ENCODE data around the gene TMEM92.
"Not testable (repeated sequence)": the region's sequence is repeated elsewhere in the genome, so short reads cannot be mapped to it uniquely, and the experiment has no call there.

The TMEM92 gene

DNA sequence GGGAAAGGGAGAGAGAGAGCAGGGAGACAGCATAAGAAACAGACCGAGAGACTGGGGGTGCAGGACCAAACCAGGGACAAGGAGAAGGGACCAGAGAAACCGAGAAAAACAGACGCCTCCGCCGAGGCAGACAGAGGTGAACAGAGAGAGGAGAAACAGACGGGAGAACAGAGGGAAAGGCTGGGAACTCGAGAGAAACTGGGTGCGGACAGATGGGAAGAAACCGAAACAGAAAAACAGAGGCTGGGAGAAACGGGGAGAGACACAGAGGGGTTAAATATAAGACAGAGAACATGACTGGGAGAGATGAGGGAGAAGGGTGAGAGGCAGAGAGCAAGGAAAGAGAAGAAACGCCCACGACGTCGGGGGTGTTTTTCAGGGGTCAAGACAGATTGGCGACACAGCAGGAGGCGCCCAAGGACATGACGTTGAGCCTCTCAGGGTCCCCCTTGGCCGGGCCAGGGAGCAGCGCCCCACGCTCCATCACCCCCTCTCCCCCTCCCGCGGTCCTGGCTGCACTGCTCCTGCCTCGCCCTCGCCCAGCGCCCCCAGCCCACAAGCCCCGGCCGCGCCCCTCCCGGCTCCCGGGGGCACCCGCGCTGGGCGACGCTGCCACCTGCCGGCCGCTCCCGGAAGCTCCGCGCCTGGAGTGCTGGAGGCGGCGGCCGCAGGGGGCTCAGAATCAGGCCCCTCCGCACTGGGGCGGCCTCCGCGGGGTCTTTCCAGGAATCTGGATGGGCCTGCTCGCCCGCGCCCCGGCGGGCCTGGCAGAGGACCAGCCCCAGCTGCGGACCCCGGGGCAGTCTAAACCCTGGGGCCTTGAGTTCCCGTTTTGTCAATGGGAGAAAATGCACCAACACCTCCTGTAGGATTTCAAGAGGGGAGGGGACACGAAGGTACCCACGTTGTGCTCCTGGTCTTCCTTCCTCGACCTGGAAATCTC is 1.3 kb upstream of the TMEM92 start:
- DNase-seq (ENCODE audit: insufficient read length, low spot score) (peak; percentile 72), FAIRE-seq (peak; percentile 48)

DNA sequence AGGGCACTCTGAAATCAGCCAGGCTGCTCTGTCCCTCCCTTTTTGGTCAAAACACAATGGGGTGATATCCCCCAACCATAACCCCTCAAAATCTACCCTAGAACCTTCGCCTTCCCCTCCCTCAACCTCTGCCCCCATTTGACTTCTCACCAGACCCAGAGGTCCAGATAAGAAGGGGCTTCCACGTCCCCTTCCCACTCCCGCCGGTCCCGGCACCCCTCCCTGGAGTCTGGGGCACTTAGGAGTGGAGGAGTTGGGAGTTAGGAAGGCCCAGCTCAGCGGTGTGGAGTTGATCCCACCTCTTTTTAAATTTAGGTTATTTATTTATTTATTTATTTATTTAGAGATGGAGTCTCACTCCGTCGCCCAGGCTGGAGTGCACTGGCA is 619 bp upstream of the TMEM92 start:
- FAIRE-seq = peak; percentile 55
- no peak for DNase-seq (ENCODE audit: insufficient read length, low spot score)

DNA sequence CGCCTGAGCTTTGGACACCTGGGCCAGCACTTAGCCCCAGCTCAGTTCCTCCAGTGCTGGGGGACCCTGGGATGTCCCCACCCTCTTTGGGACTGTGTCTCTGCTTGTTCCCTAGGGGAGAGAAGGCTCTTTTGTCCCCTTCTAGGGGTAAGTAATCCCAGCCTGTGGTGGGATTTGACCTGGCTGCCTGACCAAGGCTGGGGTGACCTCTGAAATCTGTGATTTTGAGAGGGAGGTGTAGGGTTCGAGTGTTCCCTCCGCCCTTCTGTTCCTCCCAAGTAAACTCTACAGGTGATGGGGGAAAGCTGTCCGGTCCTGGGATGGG is 593 bp downstream of the TMEM92 start:
- FAIRE-seq = no peak

GRCh38 chr17:50275279-50275678 is 1.0 kb downstream of the TMEM92 start:
- no peak for FAIRE-seq

More for the DNA sequence above, 593 bp downstream of the TMEM92 start:
- DNase-seq (ENCODE audit: insufficient read length, low spot score) = no peak

DNA sequence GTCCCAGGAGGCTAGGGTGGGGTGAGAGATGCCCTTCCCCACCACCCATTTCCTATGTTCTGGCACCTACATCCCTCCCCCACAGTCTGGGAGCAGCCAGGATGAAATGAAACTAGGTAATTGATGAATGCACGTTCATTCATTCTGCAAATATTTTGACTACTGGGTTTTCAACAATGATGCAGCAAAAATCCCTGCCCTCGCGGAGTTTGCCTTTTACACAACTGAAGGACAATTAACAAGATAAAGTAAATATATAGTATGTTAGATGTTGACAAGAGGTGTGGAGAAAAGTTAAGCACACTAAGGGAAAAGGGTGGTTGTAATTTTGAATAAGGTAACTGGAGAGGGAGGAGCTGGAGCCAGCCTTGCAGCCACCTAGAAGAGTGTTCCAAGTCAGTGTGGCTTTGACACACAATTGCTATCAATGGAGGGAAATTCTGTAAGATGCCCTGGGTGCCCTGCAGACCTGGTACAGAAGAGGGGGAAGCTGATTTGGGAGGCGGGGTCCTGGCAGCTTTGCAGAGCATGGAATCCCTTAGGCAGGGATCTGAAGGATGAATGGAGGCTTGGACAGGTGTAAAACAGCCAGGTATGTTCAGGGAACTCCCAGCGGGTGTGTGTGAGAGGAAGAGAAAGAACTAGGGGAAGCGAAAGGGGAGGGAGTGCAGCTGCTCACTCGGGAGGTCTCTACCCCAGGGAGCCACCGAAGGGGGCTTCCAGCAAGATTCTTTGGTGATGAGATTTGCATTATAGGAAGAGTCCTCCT is 2.5 kb downstream of the TMEM92 start:
- FAIRE-seq (peak; percentile 57), DNase-seq (ENCODE audit: insufficient read length, low spot score) (no peak)

More at GRCh38 chr17:50275279-50275678, 1.0 kb downstream of the TMEM92 start:
- no peak for DNase-seq (ENCODE audit: insufficient read length, low spot score)

DNA sequence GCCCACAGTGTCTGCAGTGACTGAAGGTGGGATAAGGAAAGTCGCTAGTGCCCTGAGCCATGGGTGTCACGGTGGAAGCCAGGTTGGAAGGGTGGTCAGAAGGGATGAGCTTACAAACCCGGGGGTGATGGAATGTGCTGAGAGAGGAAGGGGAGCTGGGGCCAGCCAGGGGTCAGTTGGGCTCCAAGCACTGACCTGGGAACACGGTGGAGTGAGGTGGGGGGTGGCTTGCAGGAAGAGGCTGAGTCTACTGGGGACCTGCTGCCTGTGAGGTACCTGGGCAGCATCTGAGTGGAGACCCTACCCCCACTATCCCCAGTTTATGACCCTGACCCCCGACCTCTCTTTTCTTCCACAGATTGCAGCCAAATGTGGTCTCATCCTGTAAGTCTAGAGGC is 3.1 kb downstream of the TMEM92 start:
- DNase-seq (ENCODE audit: insufficient read length, low spot score) (no peak), FAIRE-seq (no peak)

GRCh38 chr17:50278526-50279180 is 4.4 kb downstream of the TMEM92 start:
- DNase-seq (ENCODE audit: insufficient read length, low spot score) (no peak), FAIRE-seq (no peak)

DNA sequence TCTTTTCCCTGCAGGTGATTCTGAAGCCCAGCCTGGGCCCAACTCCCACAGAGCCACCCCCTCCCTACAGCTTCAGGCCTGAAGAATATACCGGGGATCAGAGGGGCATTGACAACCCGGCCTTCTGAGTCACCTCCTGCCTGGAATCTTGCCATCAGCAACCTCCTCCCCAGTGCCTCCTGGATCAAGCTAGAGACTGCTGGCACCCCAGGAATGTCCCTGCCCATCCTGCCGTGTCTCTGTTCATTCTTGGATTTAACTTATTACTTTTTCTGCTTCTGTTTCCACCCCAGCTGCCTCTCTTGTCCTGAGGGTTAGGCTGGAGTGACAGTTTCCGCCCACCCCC is 4.9 kb downstream of the TMEM92 start:
- FAIRE-seq (peak; percentile 77), DNase-seq (ENCODE audit: insufficient read length, low spot score) (peak; percentile 80)

- no peak for DNase-seq (ENCODE audit: insufficient read length, low spot score)
- FAIRE-seq = peak; percentile 40
These were observed 5.4 kb downstream of the TMEM92 start for GRCh38 chr17:50279639-50280038.

- peak; percentile 40 for FAIRE-seq
- no peak for DNase-seq (ENCODE audit: insufficient read length, low spot score)
These were observed 5.8 kb downstream of the TMEM92 start for GRCh38 chr17:50280068-50280467.

GRCh38 chr17:50280801-50281441 is 6.7 kb downstream of the TMEM92 start:
- DNase-seq (ENCODE audit: insufficient read length, low spot score) (no peak), FAIRE-seq (no peak)

DNA sequence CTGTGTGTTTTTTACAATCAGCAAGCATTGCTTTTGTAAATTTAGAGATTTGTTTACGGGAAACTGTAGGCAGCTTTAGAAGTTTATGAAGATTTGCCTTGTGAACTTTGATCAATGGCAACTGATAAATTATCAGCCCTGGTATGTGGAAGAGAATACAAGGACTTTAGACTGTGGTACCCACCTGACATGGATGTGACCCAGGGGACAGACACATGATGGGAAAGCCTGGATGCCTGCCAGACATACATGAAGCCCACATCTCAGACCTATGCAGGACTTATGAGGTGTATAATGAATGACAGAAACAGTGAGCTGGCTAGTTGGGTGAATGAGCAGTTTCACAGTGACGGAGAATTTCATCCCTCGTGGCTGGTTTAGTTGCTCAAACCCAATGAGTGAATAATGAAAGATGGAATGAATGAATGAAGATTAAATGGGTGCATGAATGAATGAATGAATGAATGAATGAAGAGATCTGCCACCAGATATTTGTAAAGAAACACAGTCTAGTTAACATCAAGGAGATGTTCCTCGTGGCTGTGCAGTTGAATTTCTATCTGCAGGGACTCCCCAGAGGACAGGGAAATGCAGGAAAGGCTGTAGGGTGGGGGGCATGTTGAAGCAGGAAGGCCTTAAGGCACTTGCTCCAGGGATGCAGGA is 7.6 kb downstream of the TMEM92 start:
- no peak for FAIRE-seq

GRCh38 chr17:50283246-50283645 is 9.0 kb downstream of the TMEM92 start:
- FAIRE-seq (no peak), DNase-seq (ENCODE audit: insufficient read length, low spot score) (no peak)

More for the DNA sequence above, 7.6 kb downstream of the TMEM92 start:
- DNase-seq (ENCODE audit: insufficient read length, low spot score) = no peak

DNA sequence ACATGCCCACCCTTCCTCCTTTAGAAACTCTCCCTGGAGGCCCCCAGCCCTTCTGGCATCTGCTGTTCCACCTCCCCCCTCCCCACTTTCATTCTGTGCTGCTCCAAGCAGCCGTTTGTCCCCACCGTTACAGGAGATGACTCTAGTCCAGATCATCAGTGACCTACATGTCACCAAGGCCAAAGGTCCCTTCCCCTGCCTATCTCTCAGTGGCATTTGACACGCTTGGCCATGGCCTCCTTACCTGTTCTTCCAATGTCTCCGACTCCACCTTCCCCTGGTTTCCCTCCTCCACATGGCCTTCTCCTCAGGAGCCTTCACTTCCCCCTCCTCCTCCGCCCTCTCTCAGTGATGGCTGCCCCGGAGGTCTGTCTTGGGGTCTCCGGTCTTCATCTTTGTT is 9.4 kb downstream of the TMEM92 start:
- no peak for FAIRE-seq
- DNase-seq (ENCODE audit: insufficient read length, low spot score) = no peak

DNA sequence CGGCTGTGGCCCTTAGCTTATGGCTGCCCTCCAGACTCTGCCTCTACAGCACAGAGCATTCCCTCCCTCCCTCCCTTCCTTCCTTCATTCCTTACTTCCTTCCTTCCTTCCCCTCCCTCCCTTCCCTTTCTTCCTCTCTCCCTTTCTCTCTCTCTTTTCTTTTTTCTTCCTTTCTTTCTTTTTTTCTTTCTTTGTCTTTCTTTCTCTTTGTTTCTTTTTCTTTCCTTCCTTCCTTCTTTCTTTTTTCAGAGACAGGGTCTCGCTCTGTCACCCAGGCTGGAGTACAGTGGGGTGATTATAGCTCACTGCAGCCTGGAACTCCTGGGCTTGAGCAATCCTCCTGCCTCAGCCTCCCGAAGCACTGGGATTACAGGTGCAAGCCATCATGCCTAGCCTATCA is 11.7 kb downstream of the TMEM92 start:
- DNase-seq (ENCODE audit: insufficient read length, low spot score) (no peak), FAIRE-seq (no peak)

GRCh38 chr17:50287302-50287701 is 13.0 kb downstream of the TMEM92 start:
- not testable (repeated sequence) for DNase-seq (ENCODE audit: insufficient read length, low spot score); FAIRE-seq

DNA sequence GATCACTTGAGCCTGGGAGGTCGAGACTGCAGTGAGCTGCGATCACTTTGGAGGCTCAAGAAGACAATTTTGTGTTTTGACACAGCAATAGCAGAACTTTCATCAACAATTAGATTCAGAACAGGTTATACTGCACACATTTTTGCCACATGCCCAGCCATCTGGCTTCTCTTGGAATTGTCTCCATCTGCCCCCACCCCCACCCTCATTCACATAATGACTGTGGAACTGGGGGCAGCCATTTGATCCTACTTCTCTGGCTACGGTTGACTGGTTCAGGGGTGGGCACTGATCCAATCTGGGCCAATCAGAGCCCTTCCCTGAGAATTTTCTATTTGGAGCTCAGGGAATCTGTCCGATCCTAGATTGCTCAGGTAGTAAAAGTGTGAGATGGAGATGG is 14.0 kb downstream of the TMEM92 start:
- FAIRE-seq = no peak
- DNase-seq (ENCODE audit: insufficient read length, low spot score) = no peak

- FAIRE-seq (no peak), DNase-seq (ENCODE audit: insufficient read length, low spot score) (no peak)
These were observed 15.0 kb downstream of the TMEM92 start for GRCh38 chr17:50289278-50289677.

DNA sequence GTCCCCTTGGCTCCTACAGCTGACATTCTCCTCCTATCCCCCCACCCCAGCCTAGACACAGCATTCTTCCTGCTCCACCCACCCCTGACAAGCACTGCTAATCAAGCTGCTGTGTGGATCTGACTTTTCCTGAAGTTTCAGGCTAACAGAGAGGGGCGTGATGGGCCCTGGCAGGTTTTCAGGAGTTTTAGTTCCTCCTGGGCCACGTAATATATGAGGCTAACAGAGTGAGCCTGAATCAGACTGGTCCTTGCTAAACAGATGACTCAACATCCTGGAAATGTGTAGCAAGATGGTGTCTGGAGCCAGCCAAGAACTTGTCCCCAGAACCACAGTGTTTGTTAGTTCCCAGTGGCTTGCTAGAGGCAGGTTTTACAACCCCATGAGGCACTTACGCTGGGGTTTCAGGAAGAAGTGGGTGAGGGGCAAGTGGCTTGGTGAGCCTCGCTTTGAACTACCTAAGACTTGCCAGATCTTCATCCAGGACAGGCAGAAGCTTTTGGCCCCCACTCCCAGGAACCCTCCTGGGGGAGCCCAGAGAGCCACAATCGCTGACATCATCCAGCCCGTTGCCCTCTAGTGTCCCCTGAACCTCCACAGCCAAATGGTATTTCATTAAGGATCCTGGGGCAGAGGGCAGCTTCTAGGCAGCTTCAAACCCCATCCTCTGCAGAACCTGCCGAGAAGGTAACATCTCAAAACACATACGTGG is 15.9 kb downstream of the TMEM92 start:
- DNase-seq (ENCODE audit: insufficient read length, low spot score) = peak; percentile 93

GRCh38 chr17:50290933-50291332 is 16.7 kb downstream of the TMEM92 start:
- FAIRE-seq = no peak
- no peak for DNase-seq (ENCODE audit: insufficient read length, low spot score)

More for the DNA sequence above, 15.9 kb downstream of the TMEM92 start:
- FAIRE-seq = peak; percentile 93

All from HTR-8/SVneo (cell line).